Activated CD8-positive, alpha-beta memory T cell treated with anti-CD3 and anti-CD28 coated beads, Interleukin-2, amount 50 U/mL, for 4 hours (primary cell): ENCODE data around the gene PDS5A.
"Not testable (repeated sequence)": the region's sequence is repeated elsewhere in the genome, so short reads cannot be mapped to it uniquely, and the experiment has no call there.

Experiments used
- DNase-seq: peaks from one replicate; pipeline ENCODE4 v3.0.0-alpha.2; 2020

Gene PDS5A

DNA sequence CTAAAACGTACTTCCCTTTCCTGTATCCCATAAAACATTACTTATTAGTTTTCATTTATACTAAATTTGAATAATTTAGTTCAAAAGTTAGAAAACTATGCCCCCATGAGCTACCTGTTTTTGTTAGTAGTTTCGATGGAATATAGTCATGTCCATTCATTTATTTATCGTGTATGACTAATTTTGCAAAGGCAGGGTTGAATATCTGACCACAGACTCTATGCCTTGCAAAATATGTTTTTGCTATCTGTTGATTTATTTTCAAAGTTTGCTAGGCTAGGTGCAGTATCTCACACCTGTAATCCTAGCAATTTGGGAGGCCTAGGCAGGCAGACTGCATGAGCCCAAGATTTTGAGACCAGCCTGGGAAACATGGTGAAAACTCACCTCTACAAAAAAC lies 78.4 kb downstream of the PDS5A start:
- no peak for DNase-seq

GRCh38 chr4:39898015-39898414 lies 79.7 kb downstream of the PDS5A start:
- DNase-seq = no peak

GRCh38 chr4:39893693-39894072 lies 84.0 kb downstream of the PDS5A start:
- no peak for DNase-seq

GRCh38 chr4:39892988-39893692 lies 84.6 kb downstream of the PDS5A start:
- DNase-seq = no peak

- DNase-seq = no peak
These were observed 88.5 kb downstream of the PDS5A start for GRCh38 chr4:39889226-39889625.

DNA sequence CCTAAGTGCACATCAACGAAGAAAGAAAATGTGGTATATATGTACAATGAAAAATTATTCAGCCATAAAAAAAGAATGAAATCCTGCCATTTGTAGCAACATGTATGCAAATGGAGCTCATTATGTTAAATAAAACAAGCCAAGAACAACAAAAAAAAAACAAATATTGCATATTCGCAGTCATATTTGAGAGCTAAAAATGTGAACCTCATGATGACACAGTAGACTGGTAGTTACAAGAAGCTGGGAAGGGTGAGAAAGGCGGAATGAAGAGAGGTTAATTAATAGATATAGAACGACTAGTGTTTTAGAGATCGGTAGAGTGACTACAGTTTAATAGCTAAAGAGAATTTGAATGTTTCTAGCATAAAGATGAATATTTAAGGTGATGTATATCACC lies 89.2 kb downstream of the PDS5A start:
- DNase-seq = no peak

DNA sequence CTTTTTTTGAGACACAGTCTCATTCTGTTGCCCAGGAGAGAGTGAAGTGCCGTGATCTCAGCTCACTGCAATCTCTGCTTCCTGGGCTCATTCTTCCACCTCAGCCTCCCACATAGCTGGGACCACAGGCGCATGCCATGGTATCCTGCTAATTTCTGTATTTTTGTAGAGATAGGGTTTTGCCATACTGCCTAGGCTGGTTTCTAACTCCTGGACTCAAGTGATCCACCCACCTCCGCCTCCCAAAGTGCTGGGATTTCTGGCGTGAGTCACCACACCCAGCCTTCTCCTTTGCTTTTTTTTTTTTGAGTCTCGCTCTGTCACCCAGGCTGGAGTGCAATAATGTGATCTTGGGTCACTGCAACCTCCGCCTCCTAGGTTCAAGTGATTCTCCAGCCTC lies 94.1 kb downstream of the PDS5A start:
- no peak for DNase-seq

DNA sequence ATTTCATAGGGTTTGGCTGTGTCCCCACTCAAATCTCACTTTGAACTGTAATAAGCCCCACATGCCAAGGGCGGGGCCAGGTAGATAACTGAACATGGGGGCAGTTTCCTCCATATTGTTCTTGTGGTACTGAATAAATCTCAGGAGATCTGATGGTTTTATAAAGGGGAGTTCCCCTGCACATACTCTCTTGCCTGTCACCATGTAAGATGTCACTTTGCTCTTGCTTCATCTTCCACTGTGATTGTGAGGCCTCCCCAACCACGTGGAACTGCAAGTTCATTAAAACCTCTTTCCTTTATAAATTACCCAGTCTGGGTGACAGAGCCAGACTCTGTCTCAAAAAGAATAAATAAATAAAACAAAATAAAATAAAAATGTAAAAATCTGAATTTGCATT lies 95.9 kb downstream of the PDS5A start:
- DNase-seq = no peak

DNA sequence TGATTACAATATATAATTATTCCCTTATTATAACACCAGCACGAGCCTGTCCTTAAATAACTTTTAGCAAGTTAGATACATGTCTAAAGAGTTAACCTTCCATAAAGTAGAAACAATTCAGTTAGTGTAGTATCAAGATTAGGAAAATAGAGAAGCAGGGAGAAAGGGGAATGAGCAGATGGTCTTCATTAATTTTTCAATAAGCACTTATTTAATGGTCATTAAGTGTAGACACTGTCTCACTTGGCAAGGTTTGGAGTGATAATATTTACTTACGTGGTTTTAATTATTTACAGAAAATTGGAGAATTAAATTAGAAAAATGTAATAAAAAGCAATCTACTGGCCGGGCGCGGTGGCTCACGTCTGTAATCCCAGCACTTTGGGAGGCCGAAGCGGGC lies 99.7 kb downstream of the PDS5A start:
- DNase-seq = no peak

GRCh38 chr4:39873823-39874222 lies 103.9 kb downstream of the PDS5A start:
- DNase-seq = no peak

DNA sequence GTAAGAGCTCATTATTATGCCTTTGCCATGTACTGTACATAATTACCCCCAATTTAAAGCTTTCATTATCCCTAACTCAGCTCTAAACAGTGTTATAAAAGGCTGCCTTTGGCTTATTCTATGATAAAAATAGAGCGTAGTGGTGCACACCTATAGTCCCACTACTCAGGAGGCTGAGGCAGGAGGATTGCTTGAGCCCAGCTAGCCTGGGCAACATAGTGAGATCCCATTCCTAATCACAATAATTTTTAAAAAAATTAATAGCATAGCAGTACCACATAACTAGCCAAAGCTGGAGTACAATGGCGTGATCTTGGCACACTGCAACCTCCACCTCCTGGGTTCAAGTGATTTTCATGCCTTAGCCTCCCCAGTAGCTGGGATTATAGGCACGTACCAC lies 112.4 kb downstream of the PDS5A start:
- no peak for DNase-seq

GRCh38 chr4:39864391-39864790 lies 113.3 kb downstream of the PDS5A start:
- DNase-seq = no peak

- DNase-seq = no peak
These were observed 116.9 kb downstream of the PDS5A start for GRCh38 chr4:39860804-39861203.

DNA sequence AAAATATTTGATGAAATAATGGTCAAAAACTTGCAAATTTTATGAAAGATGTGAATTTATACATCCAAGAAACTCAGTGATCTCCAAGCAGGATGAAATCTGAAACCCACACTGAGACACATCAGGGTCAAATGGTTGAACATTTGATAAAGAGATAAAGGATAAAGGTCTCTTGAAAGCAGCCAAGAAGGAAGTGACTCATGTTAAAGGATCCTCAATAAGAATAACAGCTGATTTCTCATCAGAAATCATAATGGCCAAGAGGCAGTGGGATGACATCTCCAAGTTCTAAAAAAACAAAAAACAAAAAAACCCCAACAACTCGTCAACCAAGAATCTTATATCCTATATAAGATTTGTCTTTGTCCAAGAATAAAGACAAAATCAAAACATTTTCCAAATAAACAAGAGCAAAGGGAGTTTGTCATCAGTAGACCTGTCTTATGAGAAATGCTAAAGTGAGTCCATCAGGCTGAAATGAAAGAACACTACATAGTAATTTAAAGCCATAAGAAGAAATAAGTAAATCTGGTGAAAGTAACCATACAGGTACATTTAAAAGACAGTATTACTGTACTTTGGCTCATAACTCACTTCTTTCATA lies 121.7 kb downstream of the PDS5A start:
- DNase-seq = no peak

- DNase-seq = no peak
These were observed 125.1 kb downstream of the PDS5A start for GRCh38 chr4:39852636-39853035.

DNA sequence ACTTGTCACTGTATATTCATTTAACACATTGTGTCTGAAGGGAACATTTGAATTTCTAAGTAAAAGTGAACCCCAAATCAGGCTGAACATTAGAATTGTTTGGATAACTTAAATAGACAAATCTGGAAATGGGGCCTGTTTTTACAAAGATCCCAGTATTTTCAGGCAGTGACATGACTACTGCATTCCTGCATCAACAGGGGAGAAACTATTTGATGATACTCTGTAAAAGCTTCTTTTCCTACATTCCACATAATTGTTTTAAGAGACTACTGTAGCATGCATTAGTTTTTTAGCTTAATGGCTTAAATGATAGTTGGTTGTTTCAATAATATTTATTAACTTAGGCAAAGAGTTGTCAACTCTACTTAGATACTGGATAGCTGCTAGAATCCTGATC lies 127.0 kb downstream of the PDS5A start:
- no peak for DNase-seq

- DNase-seq = no peak
These were observed 131.0 kb downstream of the PDS5A start for GRCh38 chr4:39846705-39847104.

DNA sequence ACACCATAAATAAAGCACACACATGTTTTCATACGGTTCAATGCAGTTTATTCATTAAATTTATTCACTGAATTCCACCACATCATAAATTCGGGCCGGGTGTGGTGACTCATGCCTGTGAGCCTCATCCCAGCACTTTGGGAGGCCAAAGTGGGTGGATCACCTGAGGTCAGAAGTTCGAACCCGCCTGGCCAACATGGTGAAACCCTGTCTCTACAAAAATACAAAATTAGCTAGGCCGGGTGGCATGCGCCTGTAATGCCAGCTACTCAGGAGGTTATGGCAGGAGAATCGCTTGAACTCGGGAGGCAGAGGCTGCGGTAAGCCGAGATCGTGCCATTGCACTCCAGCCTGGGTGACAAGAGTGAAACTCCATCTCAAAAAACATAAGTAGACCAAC lies 131.6 kb downstream of the PDS5A start:
- no peak for DNase-seq

- DNase-seq = no peak
These were observed 135.8 kb downstream of the PDS5A start for GRCh38 chr4:39841894-39842293.

DNA sequence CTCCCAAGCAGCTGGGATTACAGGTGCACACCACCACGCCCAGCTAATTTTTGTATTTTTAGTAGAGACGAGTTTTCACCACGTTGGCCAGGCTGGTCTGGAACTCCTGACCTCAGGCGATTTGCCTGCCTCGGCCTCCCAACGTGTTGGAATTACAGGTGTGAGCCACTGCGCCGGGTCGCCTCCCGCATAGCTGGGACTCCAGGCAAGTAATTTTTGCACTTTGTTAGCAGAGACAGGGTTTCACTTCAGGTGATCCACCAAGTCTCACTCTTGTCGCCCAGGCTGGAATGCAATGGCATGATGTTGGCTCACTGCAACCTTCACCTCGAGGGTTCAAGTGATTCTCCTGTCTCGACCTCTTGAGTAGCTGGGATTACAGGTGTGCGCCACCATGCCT lies 137.2 kb downstream of the PDS5A start:
- not testable (repeated sequence) for DNase-seq

GRCh38 chr4:39840027-39840426 lies 137.7 kb downstream of the PDS5A start:
- DNase-seq = no peak

GRCh38 chr4:39838431-39838830 lies 139.3 kb downstream of the PDS5A start:
- DNase-seq = not testable (repeated sequence)

- no peak for DNase-seq
These were observed 143.4 kb downstream of the PDS5A start for GRCh38 chr4:39834269-39834668.

GRCh38 chr4:39825741-39826231 lies 151.9 kb downstream of the PDS5A start:
- DNase-seq = no peak

DNA sequence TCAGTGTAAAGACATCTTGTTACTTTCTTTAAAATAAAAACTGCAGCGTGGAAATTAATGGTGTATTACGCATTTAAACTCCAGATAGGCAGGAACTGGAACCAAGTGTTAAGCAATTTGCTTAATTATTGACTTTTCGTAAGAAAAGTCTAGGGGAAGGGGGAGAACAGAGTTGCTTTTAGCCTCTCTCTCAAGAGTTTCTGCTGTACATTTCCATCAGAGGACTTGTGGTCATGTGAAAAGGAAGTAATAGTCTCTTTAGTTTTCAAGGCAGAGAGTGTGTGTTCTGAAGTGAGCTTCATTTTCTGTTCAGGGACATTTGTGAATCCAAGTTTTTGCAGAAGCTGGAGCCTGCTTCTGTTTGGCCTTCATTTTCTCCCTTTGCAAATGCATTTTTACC lies 152.6 kb downstream of the PDS5A start:
- DNase-seq = no peak
